ENCODE data around the gene SAYSD1.

SAYSD1 gene

DNA sequence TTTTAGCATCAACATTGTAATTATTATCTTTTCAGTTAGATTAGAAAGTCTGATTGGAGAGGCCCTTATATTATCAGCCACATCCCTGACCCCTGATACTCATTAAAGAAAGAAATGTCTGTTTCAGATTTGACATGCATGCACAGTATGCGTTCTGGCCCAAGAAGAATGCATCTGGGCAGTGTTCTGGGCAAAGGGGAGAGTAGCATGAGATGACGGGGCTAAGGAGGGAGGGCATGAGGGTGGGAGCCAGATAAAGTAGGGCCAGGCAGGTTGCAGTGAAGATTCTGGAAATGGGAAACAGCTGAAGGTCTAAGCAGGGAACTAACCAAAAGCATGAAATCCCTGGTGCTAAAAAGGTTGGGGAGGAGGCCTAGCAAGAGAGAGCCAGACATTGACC is 7.3 kb downstream of the SAYSD1 start:
- DNase-seq: no peak

DNA sequence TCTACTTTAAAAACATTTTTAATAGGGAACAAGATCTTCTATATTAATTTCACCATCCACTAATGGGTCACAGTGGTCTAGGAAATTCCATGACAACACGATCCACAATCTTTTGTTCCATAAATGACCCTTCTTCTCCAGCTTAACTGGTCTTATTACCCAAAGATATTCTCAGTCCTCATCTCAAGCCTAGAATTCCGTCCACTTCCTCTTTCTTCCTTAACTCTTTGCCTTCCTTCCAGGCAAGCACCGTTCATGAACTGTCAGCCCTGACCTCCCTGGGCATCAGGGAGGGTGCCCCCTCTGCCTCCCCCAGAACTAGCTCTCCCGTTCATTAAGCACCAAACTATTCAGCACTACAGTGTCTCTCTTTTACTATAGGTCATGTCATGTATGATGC is 8.0 kb downstream of the SAYSD1 start:
- no peak for DNase-seq

DNA sequence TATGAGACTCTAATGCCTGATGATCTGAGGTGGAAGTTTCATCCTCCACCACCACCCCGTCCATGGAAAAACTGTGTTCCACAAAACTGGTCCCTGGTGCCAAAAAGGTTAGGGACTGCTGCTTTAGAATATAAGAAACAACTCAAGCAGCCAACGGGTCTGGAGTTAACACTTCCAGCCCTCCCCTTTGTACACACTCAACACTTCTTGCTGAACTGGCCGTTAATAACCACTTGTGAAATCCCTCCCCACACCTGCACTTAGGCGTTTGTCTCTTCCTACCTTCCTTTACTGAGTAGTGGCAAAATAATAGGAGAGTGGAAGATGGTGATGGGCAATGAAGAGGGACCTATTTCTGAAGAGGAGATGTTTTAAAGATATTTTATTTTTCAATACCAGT is 10.5 kb downstream of the SAYSD1 start:
- DNase-seq: no peak

DNA sequence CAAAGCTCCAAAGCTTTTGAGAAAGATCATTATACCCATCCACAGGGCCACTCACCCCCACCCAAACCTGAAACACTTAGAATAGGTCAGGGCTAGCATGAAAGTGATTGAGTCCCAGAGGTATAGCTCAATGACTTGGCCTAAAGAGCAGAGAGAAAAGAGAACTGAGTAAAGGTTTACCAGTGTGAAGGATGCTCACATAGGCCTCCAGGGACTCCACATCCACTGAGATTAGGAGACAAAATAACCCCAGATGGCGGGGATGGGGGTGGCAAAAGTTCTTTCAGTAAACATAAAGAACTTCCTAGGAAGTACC is 12.2 kb downstream of the SAYSD1 start:
- DNase-seq: no peak

DNA sequence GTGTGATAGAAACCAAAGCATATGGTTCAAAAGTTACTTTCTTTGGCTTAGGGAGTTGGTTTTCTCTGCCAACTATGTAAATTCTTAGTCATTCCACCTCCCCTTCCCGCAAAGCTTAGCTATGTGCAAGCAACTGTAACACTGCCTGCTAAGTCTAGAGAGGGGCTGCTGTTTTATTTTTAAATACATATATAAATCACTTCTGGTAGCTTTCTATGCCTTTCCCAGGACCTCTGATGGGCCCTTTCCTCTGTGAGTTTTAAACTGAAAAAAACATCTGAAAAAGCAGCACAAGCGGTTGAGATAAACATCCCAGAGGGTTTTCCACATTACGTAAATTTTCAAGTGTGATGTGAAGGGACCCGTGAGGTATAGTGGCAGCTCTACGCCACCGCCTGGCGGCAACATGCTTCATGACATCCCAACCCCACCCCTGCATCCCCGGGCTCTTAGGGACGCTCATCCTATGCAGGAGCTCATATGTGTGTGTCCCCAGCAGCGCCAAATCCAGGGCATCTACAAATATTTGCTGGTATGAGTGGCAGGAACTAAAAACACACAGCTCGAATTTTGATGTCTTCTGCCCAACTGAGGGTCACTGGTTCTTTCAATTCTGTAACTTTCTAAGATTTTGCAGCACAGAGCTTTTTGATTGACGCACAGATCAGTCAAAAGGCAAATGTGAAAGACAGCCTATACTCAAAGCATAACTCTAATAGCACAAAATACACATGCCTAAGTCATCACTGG is 12.7 kb downstream of the SAYSD1 start:
- no peak for DNase-seq

DNA sequence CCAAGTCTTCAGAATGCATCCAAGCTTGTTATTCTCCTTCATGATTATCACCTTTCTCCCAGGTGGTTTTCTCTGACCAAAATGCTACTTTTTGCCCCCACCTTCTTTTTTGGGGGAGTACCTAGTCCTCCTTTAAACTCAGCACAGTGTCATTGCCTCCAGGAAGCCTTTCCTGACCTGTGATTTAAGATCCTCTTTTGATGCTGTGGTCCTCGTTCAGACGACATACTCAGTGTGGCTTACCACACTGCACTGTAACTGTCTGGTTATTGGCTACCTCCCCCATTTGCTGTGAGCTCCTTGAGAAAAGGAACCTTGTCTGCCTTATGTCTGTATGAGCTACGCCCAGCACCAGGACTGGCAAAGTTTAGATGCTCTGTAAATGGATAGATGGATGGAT is 14.6 kb downstream of the SAYSD1 start:
- no peak for DNase-seq

DNA sequence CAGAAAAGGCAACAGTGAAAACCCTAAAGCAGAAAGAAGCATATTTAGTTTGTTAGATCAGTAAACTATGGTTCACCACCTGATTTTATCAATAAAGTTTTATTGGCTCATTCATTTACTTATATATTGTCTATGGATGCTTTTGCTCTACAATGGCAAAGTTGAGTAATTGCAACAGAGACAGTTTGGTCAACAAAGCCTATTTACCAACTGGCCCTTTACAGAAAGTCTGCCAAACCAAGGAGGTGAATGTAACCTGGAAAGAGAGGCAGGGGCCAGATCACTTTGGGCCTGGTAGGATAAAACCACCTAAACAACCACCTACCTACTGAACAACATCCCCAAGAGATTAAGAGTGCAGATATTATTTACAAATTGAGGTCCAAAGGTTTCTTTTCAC is 19.4 kb downstream of the SAYSD1 start:
- DNase-seq: no peak

DNA sequence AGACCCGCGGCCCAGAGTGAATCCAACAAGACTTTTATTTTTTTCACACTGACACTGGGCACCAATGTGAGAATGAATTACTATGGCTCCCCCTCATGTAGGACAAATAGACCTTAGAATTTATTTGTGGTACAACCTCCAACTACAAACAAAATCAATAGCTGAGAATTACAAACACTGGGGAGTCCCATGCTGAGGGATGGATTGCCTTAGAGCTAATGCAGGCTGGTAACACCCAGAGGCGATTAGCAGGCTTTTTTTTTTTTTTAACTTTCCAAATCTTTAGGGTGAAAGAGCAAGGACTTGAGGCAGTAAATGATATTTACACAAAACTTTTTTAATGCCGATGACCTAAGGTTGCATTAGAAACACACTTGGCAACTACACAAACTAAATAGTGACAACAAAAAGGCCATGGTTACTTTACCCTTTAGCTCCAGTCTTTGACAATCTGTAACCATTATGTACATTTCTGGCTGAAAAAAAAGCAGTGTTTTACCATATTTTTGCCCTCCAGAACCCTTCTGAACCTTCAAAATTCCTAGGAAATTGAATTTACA is 21.8 kb downstream of the SAYSD1 start:
- DNase-seq: no peak

DNA sequence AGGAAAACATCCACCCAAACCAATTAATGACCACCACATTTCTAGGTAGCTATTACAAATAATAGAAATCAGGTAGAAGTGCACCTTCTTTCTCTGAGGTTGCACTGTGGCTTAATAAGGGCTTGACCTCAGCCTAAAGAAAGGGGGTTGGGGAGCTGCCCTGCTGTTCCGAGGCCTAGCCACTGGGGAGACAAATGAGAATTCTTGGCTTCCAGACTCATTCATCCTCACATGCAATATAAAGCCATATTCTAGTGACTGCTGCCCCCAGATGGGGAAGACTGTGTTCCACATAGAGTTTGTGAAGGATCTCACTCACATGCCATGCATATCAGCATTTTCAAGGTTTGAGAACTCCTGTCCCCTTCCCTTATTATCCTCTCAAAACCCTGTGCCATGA is 22.9 kb downstream of the SAYSD1 start:
- no peak for DNase-seq

DNA sequence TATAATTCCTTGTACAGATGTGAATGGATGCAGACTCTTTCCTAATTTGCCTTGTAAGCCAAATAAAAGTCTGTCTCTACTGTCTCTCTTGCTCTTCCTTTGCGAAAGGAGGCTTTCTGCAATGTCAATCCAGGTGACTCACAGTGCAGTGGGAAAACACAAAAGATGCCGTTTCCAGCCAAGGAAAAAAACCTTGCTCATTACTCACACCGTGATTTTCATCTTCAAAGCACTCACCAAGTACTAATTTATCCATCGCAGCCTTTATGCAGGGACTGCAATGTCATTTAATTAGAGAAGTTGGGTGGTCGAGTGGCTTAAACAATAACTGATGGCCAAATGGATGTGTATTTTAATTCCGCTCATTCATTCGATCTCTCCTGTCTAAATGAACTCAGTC is 23.8 kb downstream of the SAYSD1 start:
- no peak for DNase-seq

DNA sequence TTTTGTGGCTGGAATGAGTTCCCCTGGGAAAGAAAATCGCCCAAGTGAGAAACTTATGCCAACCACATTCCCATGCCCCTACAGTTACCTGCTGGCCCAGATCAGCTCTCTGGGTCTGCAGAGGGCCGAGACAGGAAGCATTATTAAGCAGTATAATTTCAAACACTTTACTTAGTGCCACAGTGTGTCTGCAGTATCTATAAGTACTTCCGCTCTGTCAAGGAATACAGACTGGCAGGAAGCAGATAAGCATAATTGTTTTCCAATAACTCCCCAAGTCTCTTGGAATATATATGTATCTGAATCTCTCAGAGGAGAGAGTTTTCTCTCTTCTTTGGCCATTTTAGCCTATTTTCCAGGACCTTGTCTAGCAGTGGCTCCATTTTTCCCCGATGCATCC is 24.9 kb downstream of the SAYSD1 start:
- DNase-seq: no peak

DNA sequence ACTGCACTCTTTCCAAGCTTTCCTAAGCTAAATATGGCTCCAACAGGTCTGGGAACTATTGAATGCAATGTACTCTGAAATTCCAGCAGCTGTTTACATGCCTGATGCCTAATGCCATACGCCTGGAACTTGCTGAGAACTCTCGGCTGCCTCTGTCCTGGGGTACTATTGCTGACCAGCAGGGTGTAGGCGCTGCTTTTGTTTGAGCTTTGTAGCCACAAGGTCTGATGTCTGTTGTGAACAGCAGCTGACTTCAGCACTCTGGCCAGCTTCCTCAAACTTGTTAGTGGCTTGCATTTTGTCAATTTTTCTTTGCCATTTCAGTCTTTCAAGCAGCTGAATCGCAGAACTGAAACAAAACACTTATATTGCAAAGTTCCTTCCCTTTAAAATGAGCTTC is 26.7 kb downstream of the SAYSD1 start:
- peak; percentile 75 for DNase-seq

DNA sequence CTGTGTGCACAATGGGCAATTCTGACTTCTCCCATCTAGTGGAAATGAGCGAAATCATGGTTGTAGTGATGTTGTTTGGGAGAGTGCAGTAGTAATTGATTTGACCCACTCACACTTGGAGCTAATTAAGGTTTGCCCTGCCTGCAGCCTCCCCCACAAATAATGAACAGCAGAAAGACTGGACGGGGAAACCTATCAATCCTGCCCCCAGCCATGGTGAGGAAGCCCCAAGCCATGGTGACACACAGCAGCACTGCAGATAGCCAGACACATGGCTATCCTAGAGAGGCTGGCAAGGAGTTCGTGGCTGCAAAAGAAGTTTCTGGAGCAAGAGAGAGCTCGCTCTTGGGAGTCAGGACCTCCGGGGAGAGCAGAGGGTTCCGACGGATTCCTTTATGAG is 27.8 kb downstream of the SAYSD1 start:
- no peak for DNase-seq

DNA sequence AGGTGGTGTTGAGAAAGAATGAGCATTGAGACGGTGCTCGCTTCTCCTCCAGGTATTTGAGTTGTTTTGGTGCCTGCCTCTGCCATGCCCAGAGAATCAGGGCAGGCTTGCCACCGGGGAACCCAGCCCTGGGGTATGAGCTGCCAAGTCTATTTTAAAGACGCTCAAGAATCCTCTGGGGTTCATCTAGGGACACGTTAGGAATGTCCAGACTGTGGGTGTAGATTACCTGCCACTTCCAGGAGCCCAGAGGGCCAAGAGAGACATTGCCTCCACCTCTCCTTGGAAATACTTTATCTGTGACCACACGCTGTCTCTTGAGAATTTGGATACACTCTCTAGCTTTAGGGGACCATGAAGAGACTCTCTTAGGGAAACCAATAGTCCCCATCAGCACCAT is 28.3 kb downstream of the SAYSD1 start:
- DNase-seq: no peak

DNA sequence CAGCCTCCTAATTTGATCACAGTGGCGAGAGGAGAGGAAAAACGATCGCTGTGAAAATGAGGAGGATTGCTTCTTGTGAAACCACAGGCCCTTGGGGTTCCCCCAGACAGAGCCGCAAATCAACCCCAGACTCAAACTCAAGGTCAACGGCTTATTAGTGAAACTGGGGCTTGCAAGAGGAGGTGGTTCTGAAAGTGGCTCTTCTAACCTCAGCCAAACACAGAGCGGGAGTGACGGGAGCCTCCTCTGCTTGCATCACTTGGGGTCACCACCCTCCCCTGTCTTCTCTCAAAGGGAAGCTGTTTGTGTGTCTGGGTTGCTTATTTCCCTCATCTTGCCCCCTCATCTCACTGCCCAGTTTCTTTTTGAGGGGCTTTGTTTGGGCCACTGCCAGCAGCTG is 28.7 kb downstream of the SAYSD1 start:
- DNase-seq: no peak

DNA sequence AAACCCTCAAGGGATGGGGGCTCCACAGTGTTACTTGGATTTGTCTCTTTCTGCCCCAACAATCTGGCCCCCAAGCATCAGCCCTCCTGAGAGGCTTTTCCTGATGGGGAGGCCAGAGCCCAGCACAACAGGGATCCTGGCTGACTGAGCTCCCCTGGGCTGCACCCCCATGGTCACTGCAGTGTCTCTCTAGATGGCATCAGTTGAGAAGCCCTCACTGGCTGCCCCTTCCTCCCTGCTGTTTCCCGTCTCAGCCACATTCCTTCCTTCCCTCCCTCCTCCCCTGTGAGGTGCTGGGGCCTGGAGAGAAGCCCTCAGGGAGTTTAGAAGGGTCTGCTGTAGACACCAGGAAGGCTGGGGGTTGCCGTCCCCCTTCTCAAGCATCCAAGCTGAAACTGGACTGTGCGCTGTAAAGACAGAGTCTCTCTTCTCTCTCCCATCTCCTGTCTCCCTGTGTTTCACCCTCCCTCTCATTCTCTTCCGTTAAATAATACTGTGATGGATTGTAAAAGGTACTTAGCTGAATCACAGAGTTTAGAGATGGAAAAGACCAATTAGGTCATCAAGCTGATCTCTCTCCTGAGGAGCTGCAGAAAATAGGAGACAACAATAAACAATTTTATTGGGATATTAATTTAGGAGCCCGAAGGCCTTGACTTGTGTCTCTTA is 29.7 kb downstream of the SAYSD1 start:
- no peak for DNase-seq

DNA sequence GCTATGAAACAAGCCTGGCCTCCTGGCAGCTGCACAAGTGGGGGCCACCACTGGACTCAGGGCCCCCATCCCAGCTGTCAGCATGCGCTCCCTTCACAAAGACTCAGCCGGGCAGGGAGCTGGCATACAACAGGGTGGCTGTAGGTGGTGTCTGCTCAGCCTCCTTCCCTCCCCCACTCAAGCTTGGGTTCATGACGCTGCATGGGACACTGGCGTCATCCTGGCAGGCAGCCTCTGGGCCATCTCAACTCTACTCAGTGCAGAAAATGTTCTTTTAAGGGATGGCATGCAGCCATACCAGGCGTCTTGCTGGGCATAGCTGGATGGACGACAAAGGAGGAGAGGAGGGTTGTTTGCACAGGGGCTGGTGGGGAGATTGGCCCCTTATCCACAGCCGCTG is 30.5 kb downstream of the SAYSD1 start:
- no peak for DNase-seq

DNA sequence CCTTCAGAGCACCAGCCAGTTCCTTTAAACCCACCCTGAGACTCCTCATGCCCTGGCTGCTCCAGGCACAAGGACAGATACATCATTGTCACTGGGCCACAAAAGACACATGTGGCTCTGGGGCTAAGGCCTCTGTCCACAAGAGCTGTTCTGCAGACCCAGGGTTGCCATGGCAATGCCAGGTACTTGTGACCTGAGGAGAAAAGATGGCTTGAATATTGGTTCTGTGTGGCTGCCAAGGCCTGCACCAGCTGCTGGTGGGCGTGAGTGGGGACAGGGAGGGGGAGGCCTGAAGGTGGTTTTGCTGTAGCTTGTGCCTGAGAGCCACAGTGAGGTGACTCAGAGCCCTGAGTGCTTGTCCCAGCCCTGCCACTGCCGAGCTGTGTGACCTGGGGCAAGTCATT is 31.8 kb downstream of the SAYSD1 start:
- DNase-seq: peak; percentile 31

DNA sequence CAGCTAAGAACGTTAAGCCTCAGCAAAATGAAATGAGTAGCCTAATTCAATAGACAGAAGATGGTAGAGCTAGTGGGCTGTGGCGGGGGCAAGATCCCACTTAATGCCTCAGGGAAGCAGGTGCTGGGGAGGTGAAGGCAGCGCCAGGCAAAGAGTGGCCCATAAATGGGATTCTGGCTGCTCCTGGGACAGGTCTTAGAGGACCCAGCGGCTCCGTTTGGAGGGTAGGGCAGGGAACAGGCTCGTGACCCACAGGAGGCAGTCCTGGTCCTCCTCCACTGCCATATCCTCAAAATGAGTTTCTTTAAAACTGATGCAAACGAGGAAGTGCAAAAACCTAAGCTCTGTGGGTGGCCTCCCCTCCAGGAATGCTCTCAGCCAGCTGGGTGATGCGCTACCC is 32.7 kb downstream of the SAYSD1 start:
- no peak for DNase-seq

DNA sequence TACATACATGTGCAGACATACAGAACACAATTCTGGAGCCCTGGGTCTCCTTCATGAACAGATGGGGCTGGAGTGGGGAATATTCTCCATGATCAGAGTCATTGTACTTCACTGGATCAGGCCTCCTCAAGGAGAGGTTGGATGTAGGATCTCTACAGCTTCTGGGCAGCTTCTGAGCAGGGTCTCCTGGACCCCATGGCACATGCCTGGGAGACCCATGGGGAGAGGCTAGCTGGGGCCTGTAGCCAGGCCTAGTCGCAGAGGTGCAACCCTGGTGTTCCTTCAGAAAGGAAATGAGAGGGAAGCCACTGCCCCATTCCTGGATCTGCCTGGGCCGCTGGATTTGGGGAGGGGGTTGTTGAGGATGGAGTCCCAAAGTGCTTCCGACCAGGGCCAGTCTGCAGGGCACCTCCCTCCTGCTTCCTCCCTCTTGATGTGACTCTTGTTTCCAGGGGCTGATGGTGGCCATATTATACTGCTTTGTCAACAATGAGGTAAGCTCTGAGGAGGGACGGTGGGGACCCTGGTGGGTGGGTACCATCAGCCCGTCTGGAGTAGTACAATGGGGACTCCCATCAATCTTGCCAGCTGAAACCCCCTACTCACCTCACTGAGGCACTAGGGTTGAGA is 34.6 kb downstream of the SAYSD1 start:
- DNase-seq: no peak

DNA sequence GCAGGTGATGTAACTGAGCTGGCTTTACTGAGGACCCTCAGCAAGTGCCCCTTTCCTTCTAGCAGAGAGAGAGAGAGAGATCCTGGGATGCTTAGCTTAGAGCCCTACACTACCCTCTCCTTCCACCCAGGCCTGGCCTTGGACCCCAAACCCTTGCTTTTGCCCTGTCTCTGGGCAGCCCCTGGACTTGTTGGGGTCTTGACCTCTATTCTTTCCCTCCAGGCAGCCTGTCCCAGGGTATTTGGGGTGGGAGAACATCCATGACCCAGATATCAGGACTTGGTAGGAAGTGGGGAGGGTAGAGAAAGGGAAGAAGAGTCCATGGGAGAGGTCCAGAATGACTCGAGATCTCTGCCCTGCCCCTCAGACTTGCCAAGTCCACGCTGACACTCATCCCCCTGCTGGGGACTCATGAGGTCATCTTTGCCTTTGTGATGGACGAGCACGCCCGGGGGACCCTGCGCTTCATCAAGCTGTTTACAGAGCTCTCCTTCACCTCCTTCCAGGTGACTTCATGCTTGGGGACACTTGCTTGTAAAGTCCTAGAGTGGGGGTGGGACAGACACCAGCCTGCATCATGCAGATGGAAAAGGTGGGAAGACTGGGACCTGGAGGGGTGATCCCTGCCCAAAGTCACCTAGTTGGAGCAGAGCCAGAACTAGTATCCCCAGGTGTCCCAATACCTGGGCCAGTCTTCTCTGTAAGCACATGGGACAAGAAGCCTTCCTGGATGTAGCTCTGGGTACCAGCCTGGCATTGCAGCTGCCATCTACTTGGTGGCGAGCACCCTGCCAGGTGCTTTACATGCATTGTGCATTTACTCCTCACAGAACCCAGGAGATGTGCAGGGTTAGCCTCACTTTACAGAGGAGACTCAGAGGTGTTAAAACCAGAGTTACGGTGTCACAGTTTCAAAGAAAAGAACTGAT is 35.5 kb downstream of the SAYSD1 start:
- no peak for DNase-seq

DNA sequence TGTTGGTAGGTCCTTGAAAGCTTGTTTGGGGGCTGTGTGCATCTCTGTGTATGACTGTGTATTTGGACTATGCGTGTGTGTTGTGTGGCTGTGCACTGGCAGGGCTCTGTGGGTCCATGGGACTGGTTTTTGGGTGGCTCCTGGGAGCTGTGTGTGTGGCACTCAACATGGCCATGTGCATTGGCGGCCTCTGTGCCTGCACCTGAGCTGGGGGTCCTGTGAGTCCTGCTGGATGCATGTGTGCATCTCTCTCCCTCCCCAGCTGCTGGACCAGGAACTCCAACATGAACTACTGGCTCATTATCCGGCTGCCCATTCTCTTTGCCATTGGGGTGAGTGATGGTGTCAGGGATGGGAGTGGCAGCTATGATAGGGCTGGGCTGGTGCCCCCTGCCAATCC is 36.3 kb downstream of the SAYSD1 start:
- DNase-seq: no peak

DNA sequence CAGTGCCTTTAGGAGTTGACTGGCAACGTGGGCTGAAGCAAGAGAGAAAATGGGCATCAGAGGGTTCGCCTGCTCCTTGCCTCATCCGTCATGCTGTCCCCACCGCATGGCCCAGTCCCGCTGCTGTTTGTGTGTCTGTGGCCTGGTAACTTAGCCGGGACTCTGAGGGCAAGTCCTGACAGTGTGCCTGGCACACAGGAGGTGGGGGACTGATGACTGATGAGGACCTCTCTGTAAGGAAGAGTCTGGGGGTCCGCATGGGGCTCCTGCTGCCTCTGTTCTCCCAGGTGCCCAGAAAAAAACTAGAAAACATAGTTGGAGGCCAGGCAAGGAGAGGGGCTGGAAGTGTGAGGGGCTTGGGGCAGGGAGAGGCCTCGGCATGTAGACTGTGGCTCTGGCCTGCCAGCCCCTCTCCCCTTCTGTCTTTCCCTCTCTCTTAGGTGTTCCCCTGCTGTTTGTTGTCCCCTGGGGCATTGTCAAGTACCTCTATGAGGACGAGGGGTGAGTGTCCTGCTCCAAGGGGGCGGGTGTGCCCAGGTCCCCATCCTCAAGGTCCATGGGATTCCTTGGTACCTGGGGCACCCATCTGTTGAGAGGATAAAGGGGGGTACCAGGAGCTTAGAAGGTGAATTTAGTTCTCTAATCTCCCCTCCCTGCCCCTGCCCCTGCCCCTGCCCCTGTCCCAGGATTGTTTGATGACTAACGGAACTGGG is 36.9 kb downstream of the SAYSD1 start:
- DNase-seq: no peak
